ENCODE measurements around the gene AP3S2.

The AP3S2 gene

DNA sequence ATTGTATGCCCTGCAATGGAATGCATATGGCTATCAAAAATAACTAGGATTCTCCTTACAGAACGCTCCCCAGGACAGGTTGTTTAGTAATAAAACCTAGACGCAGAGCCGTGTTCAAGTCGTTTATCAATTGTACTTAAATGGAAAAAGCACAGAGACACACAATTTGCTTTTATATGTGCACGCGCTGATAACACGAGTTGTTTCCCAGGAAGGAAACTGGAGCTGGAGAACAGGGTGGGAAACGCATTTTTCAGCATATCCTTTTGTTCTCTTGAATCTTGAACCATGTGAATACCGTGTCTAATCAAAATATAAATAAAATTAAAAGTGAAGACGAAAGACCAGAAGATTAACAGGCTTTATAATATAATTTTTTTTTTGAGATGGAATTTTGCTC lies 75.5 kb downstream of the AP3S2 start:
- DNase-seq (ENCODE audit: extremely low read depth in 1 of 2, low read depth in 1 of 2) = no peak

- DNase-seq (ENCODE audit: extremely low read depth in 1 of 2, low read depth in 1 of 2) = no peak
Observed at GRCh38 chr15:89817701-89818280, 76.0 kb downstream of the AP3S2 start.

DNA sequence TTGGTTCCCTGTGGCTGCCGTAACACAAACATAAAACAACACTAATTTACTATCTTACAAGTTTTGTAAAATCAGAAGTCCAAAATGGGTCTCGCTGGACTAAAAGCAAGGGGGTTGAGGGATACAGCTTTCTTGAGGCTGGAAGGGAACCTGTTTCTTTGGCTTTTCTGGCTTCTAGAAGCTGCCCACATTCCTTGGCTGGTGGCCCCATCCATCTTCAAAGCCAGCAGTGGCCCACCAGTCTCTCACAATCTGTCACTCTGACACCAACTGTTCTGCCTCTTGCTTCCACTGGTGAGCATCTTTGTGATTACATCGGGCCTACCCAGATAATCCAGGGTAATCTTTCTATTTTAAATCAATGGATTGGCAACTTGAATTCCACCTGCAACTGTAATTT lies 78.0 kb downstream of the AP3S2 start:
- no peak for DNase-seq (ENCODE audit: extremely low read depth in 1 of 2, low read depth in 1 of 2)

GRCh38 chr15:89814112-89814742 lies 79.6 kb downstream of the AP3S2 start:
- no peak for DNase-seq (ENCODE audit: extremely low read depth in 1 of 2, low read depth in 1 of 2)

DNA sequence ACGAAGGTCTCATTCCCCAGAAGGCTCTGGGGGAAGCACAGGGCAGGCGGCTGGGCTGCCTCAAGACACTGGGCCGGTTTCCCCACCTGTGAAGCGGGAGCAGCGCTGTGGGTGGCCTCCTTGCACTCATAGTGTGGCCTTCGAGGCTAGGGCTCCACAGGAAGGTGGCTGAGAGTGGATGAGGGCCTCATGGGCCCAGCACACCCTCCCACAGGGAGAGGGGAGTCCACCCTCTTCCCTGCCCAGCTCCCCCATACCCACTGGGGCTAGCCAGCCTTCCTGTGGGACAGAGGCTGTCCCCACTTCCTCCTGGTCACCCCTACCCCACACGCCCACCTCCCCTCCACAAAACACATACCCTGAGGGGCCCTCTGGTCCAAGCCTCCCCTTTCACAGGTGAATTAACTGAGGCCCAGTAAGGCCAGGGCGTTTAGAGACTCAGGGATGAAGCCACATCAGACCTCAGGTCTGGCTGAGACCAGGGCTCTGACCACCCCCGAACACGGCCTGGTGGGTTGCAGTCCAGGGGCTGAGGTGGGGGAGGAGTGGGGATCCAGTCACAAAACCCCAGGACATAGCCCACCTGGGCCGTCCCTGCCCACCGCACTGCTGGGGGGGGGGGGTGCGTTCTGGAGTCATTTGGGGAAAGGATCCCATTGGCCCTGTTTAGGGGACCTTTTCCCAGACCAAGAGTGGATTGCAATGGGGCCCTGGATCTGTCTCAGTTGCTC lies 80.2 kb downstream of the AP3S2 start:
- DNase-seq (ENCODE audit: extremely low read depth in 1 of 2, low read depth in 1 of 2) = no peak

DNA sequence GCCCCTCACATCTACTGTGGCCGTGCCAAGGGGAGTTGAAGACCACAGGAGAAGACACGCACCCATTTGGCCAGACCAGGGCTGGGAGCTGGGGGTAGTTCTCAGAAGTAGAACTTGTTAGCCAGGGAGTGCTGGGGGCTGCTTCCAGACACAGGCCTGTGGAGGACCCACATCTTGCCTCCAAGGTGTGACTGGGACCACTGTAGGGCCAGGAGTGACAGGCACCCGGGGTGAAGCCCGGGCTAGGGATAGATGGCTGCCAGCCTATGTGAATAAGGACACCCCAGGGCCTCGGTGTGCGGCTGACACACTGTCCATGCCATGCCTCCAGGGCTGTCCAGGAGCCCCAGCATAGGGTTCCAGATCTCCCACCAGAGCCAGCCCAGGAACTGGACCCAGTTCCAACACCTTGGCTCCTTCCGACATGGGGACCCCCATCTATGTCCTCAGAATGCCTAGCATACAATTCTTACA lies 80.9 kb downstream of the AP3S2 start:
- DNase-seq (ENCODE audit: extremely low read depth in 1 of 2, low read depth in 1 of 2) = no peak

GRCh38 chr15:89812011-89812846 lies 81.6 kb downstream of the AP3S2 start:
- DNase-seq (ENCODE audit: extremely low read depth in 1 of 2, low read depth in 1 of 2) = no peak

GRCh38 chr15:89810837-89811236 lies 83.0 kb downstream of the AP3S2 start:
- no peak for DNase-seq (ENCODE audit: extremely low read depth in 1 of 2, low read depth in 1 of 2)

GRCh38 chr15:89809787-89810148 lies 84.0 kb downstream of the AP3S2 start:
- no peak for DNase-seq (ENCODE audit: extremely low read depth in 1 of 2, low read depth in 1 of 2)

- DNase-seq (ENCODE audit: extremely low read depth in 1 of 2, low read depth in 1 of 2) = no peak
Observed at GRCh38 chr15:89809093-89809786, 84.6 kb downstream of the AP3S2 start.

- no peak for DNase-seq (ENCODE audit: extremely low read depth in 1 of 2, low read depth in 1 of 2)
Observed at GRCh38 chr15:89808160-89808870, 85.5 kb downstream of the AP3S2 start.

DNA sequence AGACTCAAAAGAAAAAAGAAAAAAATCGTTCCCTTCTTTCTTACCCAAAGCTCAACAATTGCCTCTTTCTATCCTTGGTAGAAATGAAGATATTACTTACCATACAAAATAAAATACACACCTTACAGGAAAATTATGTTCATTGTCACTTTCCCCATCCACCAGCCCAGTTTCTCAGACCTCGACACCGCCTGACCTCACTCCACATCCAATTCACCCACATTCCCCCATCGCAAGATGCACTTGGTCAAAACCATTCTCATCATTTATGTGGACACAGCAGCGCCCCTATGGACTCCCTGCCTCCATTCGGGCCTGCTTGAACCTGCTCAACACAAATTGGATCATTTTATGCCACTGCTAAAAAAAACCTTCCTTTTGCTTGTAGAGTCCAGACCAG lies 86.1 kb downstream of the AP3S2 start:
- DNase-seq (ENCODE audit: extremely low read depth in 1 of 2, low read depth in 1 of 2) = no peak

DNA sequence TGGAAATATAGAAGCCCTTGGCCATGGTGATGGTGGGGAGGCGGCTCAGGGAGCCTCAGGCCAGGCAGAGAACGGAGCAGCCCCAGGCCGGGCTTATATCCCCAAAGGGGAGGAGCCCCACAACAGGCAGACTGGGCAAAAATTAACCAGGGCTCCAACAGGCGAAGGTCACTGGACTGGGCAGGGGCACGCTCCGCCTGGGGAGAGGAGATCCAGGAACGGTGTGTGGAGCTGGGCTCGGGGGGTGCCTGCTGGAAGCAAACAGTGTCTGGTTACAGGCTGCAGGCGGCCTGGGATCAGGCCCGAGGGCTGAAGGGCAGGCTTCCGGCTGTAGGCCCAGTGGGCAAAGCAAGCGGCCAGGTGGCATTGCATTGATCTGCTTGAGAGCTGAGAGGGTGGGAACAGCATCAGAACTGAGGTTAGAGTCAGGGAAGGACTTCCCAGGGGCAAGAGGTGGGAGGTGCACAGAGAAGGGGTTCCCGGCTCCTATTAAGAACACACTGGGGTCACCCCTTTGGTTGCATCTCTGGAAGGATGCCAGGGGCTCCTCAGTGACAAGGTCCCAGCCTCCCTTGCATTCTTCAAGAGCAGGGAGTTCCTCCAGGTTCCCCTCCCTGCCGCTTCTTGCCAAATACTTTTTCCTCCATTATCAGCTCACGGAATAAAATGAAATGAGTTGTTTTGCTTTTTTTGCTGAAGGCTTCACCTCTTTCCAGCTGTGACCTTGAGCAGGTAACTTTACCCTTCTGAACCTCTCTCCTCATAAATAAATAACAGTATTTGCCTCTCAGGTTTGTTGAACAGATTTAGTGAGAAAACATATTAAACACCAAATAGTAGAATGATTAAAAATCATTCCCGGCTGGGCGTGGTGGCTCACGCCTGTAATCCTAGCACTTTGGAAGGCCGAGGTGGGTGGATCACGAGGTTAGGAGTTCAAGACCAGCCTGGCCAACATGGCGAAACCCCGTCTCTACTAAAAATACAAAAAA lies 86.9 kb downstream of the AP3S2 start:
- DNase-seq (ENCODE audit: extremely low read depth in 1 of 2, low read depth in 1 of 2) = no peak

DNA sequence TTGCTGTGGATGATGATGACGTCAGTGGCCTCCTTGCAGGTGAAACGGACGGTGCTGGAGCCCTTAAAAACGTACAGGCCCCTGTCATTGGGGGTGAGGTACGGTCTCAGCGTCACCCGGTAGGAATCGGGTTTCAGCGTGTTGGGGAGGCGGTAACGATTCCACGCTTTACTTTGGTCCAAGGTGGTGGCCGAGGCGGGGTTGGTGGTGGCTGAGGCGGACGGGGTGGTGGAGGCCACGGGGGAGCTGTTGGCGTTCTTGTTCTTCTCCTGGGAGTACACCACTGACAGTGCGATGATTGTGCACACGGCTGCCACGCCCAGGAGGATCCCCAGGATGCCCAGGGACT lies 87.6 kb downstream of the AP3S2 start:
- no peak for DNase-seq (ENCODE audit: extremely low read depth in 1 of 2, low read depth in 1 of 2)

DNA sequence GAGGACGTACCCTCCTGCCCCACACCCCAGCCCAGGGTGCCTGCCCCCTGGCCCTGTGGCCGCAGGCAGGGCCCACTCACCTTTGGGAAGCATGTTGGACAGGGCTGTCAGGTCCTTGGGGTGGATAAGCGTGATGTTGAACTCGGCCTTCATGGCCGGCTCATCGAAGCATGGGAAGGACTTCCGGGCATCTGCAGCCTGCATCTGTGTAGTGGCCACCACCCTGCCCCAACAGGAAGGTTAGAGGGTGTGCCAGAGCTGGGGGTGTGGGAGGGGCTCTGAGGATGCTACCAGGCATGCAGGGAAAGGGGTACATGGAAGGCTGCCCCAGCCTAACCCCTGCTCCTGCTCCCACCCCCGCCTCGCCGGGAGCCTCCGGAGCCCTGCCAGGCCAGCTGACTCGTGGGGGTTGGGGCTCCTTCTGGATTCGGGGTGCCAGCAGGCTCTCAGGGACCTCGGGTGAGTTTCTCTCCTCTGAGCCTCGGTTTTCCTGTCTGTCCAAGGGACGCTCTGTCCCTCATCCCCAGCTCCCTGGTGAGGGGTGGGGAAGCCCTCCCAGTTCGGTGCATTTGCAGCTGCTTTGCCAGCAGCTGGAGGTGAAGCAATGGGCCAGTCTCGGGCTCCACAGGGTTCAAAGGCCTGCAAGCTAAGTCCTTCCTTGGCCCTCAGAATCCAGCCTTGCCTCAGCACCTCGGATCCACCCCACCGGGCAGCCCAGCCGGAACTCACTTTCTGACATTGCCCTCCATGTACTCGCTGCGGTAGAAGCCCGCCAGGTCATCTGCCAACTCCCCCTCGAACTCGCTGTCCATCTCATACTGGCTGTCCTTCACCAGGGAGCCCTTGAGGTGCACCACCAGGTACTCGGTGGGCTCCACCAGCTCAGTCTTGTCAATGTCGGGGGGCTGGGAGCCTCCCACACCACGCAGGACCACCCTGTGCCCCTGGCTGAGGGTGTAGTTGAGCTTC lies 88.3 kb downstream of the AP3S2 start:
- DNase-seq (ENCODE audit: extremely low read depth in 1 of 2, low read depth in 1 of 2) = no peak

- DNase-seq (ENCODE audit: extremely low read depth in 1 of 2, low read depth in 1 of 2) = no peak
Observed at GRCh38 chr15:89803941-89804800, 89.6 kb downstream of the AP3S2 start.

Measured in activated CD8-positive, alpha-beta memory T cell treated with anti-CD3 and anti-CD28 coated beads for 1 hour (primary cell).